ENCODE measurements around the gene CIAPIN1. TPM values are rescaled to one million over a fixed set of nuclear protein-coding genes. Genes with fewer than 3 reads are reported as not detected.
A peak's percentile ranks its signal among the peaks of the same experiment; 100 is the strongest.

The CIAPIN1 gene
- polyA plus RNA-seq, 1 of the 3 experiments (the other 2 are of a cell fraction) = 43.6 TPM

- Histone ChIP-seq H3K4me1 (ENCODE audit: control insufficient read depth in 1 of 2, insufficient read depth in 2 of 2, low read depth in 1 of 2, low read length in 1 of 2) (peaks cover 0 to 60% of the 10 kb centered on the region in 2 experiments; a peak in 2 of 4 replicates), H3K4me2 (no peak overlapping the region), H3K79me2 (ENCODE audit: insufficient read depth) (peaks cover 3% of the 10 kb centered on the region; the same call in 1 of the 2 replicates), H3K27ac (ENCODE audit: low read depth in 2 of 2, low read length in 1 of 2) (peak overlapping the region in 1 of 2 experiments; percentile 95; a peak in 2 of 4 replicates), H2AFZ (ENCODE audit: low read depth) (no peak overlapping the region), H3K4me3 (ENCODE audit: low read depth in 2 of 2, low read length in 1 of 2) (no peak overlapping the region), H3K36me3 (replicated peaks in 1 of 2; ENCODE audit: control insufficient read depth in 1 of 2, insufficient read depth in 2 of 2, low read length in 1 of 2) (peaks cover 50 to 81% of the 10 kb centered on the region in 2 experiments), H3F3A (replicated peaks; ENCODE audit: insufficient read depth) (peaks cover 4% of the 10 kb centered on the region), H3K9me3 (no peaks in the 10 kb centered on the region), H3K9ac (no peak overlapping the region), H3K27me3 (ENCODE audit: insufficient read depth) (no peaks in the 10 kb centered on the region), H3K9me2 (no peaks in the 10 kb centered on the region), H4K20me1 (ENCODE audit: insufficient read depth) (0 out of 2 replicates have a peak, but pooled peaks cover 3% of the 10 kb centered on the region)
- DNase-seq = peak; percentile 45
- TF ChIP-seq NFIC (IDR thresholded peaks at IDR 0.05; ENCODE audit: borderline replicate concordance) (peak; percentile 16; the same call in 1 of the 2 replicates), TAF1 (IDR thresholded peaks at IDR 0.05; ENCODE audit: borderline replicate concordance, low read depth, low read length) (no peak)
- POLR2A ChIA-PET = interaction anchor here (1.0 to 5.1 kb wide), 5 partner anchors 8 to 49 kb away, joined by 4 to 52 read pairs (median 12); partner anchors contain the start of genes DOK4 and POLR2C
- 50% methylated on average over 6 of the region's 6 CpGs for WGBS (ENCODE audit: low lambda C conversion rate)
- CTCF ChIA-PET = interaction anchor here (0.7 to 21.0 kb wide), 5 partner anchors 8 to 52 kb away, joined by 3 to 354 read pairs (median 9); partner anchors contain the start of gene POLR2C
These were observed 23.5 kb upstream of the CIAPIN1 start for GRCh38 chr16:57470711-57471110.

GRCh38 chr16:57469917-57470470, 22.8 kb upstream of the CIAPIN1 start:
- POLR2A ChIA-PET = interaction anchor here (1.2 to 4.3 kb wide), 3 partner anchors 8 to 49 kb away, joined by 4 to 52 read pairs (median 12); partner anchors contain the start of gene POLR2C
- H3K27ac ChIP-seq (ENCODE audit: low read depth in 2 of 2, low read length in 1 of 2) = peak overlapping the region in 1 of 2 experiments; percentile 95; a peak in 2 of 4 replicates
- no peak overlapping the region for H3K4me3 ChIP-seq (ENCODE audit: low read depth in 2 of 2, low read length in 1 of 2)
- no peaks in the 10 kb centered on the region for H3K9me3 ChIP-seq
- CTCF ChIA-PET = interaction anchor here (1.4 to 21.0 kb wide), 3 partner anchors 8 to 44 kb away, joined by 3 to 354 read pairs (median 10); partner anchors contain the start of gene POLR2C
- peak; percentile 38 for DNase-seq
- H3K4me2 ChIP-seq = no peak overlapping the region
- TF ChIP-seq ZBTB33 (IDR thresholded peaks at IDR 0.05; ENCODE audit: borderline replicate concordance, low read depth) (no peak), MXI1 (IDR thresholded peaks at IDR 0.05; ENCODE audit: low read depth, low read length) (no peak), TAF1 (IDR thresholded peaks at IDR 0.05; ENCODE audit: borderline replicate concordance, low read depth, low read length) (no peak), RCOR1 (IDR thresholded peaks at IDR 0.05; ENCODE audit: low read length) (no peak), POLR2AphosphoS5 (IDR thresholded peaks at IDR 0.05; ENCODE audit: low read depth, low read length) (no peak), MEF2A (IDR thresholded peaks at IDR 0.05; ENCODE audit: borderline replicate concordance, low read depth) (no peak), TCF12 (IDR thresholded peaks at IDR 0.05) (no peak), EZH2phosphoT487 (IDR thresholded peaks at IDR 0.05; ENCODE audit: borderline replicate concordance, low read depth) (no peak), YY1 (IDR thresholded peaks at IDR 0.05; ENCODE audit: low read depth) (no peak), RXRA (IDR thresholded peaks at IDR 0.05; ENCODE audit: borderline replicate concordance, low read depth) (no peak), PBX3 (IDR thresholded peaks at IDR 0.05) (no peak), CHD2 (IDR thresholded peaks at IDR 0.05; ENCODE audit: low read length, partially characterized antibody) (no peak), SMC3 (IDR thresholded peaks at IDR 0.05; ENCODE audit: low read depth, low read length) (no peak), RFX5 (IDR thresholded peaks at IDR 0.05; ENCODE audit: low read length) (no peak), FOXJ3 (CRISPR knock-in tag; IDR thresholded peaks at IDR 0.05) (no peak), GABPA (IDR thresholded peaks at IDR 0.05; ENCODE audit: low read depth) (no peak), RAD21 (IDR thresholded peaks at IDR 0.05; ENCODE audit: low read length) (no peak), CTCF (IDR thresholded peaks at IDR 0.05) (no peak)
- H2AFZ ChIP-seq (ENCODE audit: low read depth) = no peak overlapping the region
- 0 out of 2 replicates have a peak, but pooled peaks cover 3% of the 10 kb centered on the region for H4K20me1 ChIP-seq (ENCODE audit: insufficient read depth)
- 84% methylated on average over 9 of the region's 9 CpGs for WGBS (ENCODE audit: low lambda C conversion rate)
- H3K79me2 ChIP-seq (ENCODE audit: insufficient read depth) = peaks cover 10% of the 10 kb centered on the region; the same call in 1 of the 2 replicates
- H3K36me3 ChIP-seq (replicated peaks in 1 of 2; ENCODE audit: control insufficient read depth in 1 of 2, insufficient read depth in 2 of 2, low read length in 1 of 2) = peaks cover 51 to 88% of the 10 kb centered on the region in 2 experiments
- no peaks in the 10 kb centered on the region for H3K9me2 ChIP-seq
- H3K4me1 ChIP-seq (ENCODE audit: control insufficient read depth in 1 of 2, insufficient read depth in 2 of 2, low read depth in 1 of 2, low read length in 1 of 2) = peaks cover 0 to 57% of the 10 kb centered on the region in 2 experiments; a peak in 2 of 4 replicates
- peaks cover 4% of the 10 kb centered on the region for H3F3A ChIP-seq (replicated peaks; ENCODE audit: insufficient read depth)
- no peaks in the 10 kb centered on the region for H3K27me3 ChIP-seq (ENCODE audit: insufficient read depth)
- no peak overlapping the region for H3K9ac ChIP-seq
